ENCODE measurements around the gene MAEA. TPM values are rescaled to one million over a fixed set of nuclear protein-coding genes. Genes with fewer than 3 reads are reported as not detected.

The MAEA gene
- total RNA-seq, 3 donors from 2014 or later = 49.9 to 76.7 (median 62.3) TPM

DNA sequence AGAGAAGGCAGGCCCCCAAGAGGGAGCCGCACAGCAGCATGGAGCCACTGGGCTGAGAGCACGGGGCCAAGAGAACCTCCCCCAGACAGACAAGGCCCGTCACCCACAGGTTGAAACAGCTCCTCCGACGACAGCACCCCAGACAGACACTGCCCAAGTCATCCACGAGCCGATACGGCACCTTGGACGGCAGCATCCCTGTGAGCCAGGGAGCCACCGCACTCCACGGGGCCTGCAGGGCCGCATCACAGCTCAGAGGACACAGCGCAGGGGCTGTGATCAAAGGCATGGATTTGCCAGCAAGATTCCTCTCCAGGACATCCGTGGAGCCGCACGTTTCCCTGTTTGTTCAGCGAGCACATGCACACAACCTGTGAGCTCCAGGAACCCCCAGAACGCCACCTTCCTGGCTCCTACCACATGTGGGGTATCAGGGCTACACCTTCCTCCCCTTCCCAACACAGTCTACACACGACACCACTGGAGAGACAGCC lies 44.7 kb upstream of the MAEA start:
- Histone ChIP-seq H3K27ac (peak overlapping the region; percentile 84 to 94), H3K4me1 (peaks cover 25 to 30% of the 10 kb centered on the region in 2 donors), H3K9me3 (no peaks in the 10 kb centered on the region), H3K4me3 (peak overlapping the region in 1 of 3 donors; percentile 93), H3K27me3 (no peaks in the 10 kb centered on the region), H3K36me3 (peaks cover 4% of the 10 kb centered on the region)
- peak in 1 of 2 donors; percentile 30 for DNase-seq (ENCODE audit: low spot score in 2 of 2)
- TF ChIP-seq POLR2AphosphoS5 (IDR thresholded peaks at IDR 0.05) = no peak
- no peak for TF ChIP-seq CTCF (IDR thresholded peaks at IDR 0.05)
- no peak for TF ChIP-seq POLR2A (IDR thresholded peaks at IDR 0.05)
- intact Hi-C loops (cut with DNase I; ENCODE audit: low total_unique reads) = loop anchor here (5.0 kb wide), 1 partner anchor 78 kb away; no protein-coding TSS in a partner anchor

GRCh38 chr4:1245481-1246051 lies 44.1 kb upstream of the MAEA start:
- Histone ChIP-seq H3K4me3 (peak overlapping the region in 2 of 3 donors; percentile 60 to 93), H3K36me3 (peaks cover 2% of the 10 kb centered on the region), H3K4me1 (peaks cover 25 to 35% of the 10 kb centered on the region in 2 donors), H3K27me3 (no peaks in the 10 kb centered on the region), H3K27ac (peak overlapping the region; percentile 84 to 94), H3K9me3 (no peaks in the 10 kb centered on the region)
- TF ChIP-seq CTCF (IDR thresholded peaks at IDR 0.05) (no peak), POLR2A (IDR thresholded peaks at IDR 0.05) (no peak), POLR2AphosphoS5 (IDR thresholded peaks at IDR 0.05) (no peak)
- DNase-seq (ENCODE audit: low spot score in 2 of 2) = peak in 1 of 2 donors; percentile 49
- intact Hi-C loops (cut with DNase I; ENCODE audit: low total_unique reads) = loop anchor here (5.0 kb wide), 1 partner anchor 78 kb away; no protein-coding TSS in a partner anchor

DNA sequence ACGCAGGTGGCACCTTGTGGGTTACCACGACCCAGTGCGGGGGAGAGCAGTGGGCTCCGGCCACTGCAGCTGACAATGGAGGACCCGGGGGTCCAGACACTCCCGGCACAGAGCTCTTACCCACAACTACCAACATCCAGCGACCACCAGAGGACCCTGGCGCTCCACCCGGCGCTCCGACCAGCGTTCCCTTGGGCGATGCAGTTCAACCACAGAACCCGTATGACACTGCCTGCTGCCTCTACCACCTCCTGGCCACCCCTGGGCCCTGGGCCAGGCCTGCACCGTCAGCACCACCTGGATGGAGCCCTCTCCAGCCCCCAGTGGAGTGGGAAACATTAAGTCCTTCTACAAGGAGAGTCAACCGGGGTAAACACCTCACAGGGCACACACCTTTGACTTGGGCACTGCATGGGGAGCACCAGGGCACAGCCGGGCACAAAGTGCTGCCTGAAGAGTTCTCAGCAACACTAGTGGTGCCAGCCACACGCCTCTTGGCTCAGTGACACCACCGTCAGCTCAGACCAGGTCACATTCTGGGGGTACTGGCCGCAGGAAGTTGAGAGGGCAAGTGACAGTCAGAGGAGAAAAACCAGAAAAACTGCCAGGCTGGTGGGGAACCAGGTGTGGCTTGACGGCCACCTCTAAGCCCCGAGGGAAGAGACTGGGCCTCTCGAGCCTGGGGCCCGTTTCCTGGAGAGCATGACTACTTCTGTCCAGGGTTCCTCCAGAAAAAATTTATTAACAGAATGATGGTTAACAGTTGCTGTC lies 43.4 kb upstream of the MAEA start:
- peak in 1 of 2 donors; percentile 54 for DNase-seq (ENCODE audit: low spot score in 2 of 2)

GRCh38 chr4:1246901-1247863 lies 42.5 kb upstream of the MAEA start:
- Histone ChIP-seq H3K36me3 (no peaks in the 10 kb centered on the region), H3K9me3 (no peaks in the 10 kb centered on the region), H3K4me1 (peaks cover 25 to 42% of the 10 kb centered on the region in 2 donors), H3K27ac (peak overlapping the region; percentile 84 to 94), H3K27me3 (no peaks in the 10 kb centered on the region), H3K4me3 (peak overlapping the region; percentile 58 to 93 (median 60))
- TF ChIP-seq CTCF (IDR thresholded peaks at IDR 0.05) = no peak
- TF ChIP-seq POLR2A (IDR thresholded peaks at IDR 0.05) = no peak
- TF ChIP-seq POLR2AphosphoS5 (IDR thresholded peaks at IDR 0.05) = no peak
- DNase-seq (ENCODE audit: low spot score in 2 of 2) = peak in 1 of 2 donors; percentile 49
- intact Hi-C loops (cut with DNase I; ENCODE audit: low total_unique reads) = loop anchor here (5.0 kb wide), 1 partner anchor 80 kb away; no protein-coding TSS in a partner anchor

More for the DNA sequence above, 43.4 kb upstream of the MAEA start:
- Histone ChIP-seq H3K36me3 (no peaks in the 10 kb centered on the region), H3K4me1 (peaks cover 25 to 42% of the 10 kb centered on the region in 2 donors), H3K27ac (peak overlapping the region; percentile 84 to 94), H3K27me3 (no peaks in the 10 kb centered on the region), H3K9me3 (no peaks in the 10 kb centered on the region), H3K4me3 (peak overlapping the region in 2 of 3 donors; percentile 60 to 93)
- intact Hi-C loops (cut with DNase I; ENCODE audit: low total_unique reads) = loop anchor here (5.0 kb wide), 1 partner anchor 79 kb away; no protein-coding TSS in a partner anchor
- TF ChIP-seq POLR2AphosphoS5 (IDR thresholded peaks at IDR 0.05) (no peak), CTCF (IDR thresholded peaks at IDR 0.05) (no peak), POLR2A (IDR thresholded peaks at IDR 0.05) (no peak)
